ENCODE measurements around the gene EVA1C. TPM values are rescaled to one million over a fixed set of nuclear protein-coding genes. Genes with fewer than 3 reads are reported as not detected.

EVA1C gene
- total and polyA plus RNA-seq, 2 experiments from 2014 or later: 4.6 to 6.9 TPM

- Mint-ChIP-seq H3K4me1 (peaks cover 46% of the 10 kb centered on the region), H3K4me3 (no peak overlapping the region), H3K27me3 (ENCODE audit: insufficient read depth, low read depth, poor library complexity) (peaks cover 8% of the 10 kb centered on the region), H3K27ac (no peak overlapping the region), H3K36me3 (ENCODE audit: low read depth) (no peaks in the 10 kb centered on the region), H3K9me3 (no peaks in the 10 kb centered on the region)
- no peak overlapping the region for H3K4me3 ChIP-seq
- H3K79me2 ChIP-seq (replicated peaks; ENCODE audit: insufficient read depth): no peaks in the 10 kb centered on the region
- peaks cover 25% of the 10 kb centered on the region for H3K4me1 ChIP-seq (ENCODE audit: insufficient read depth)
- no peaks in the 10 kb centered on the region for H3K36me3 ChIP-seq (ENCODE audit: insufficient read depth)
- H3K9me2 ChIP-seq (ENCODE audit: insufficient read depth): no peaks in the 10 kb centered on the region; the same call in 1 of the 2 replicates
- ATAC-seq: no peak
- H3K27me3 ChIP-seq (ENCODE audit: insufficient read depth): no peaks in the 10 kb centered on the region
- H4K20me1 ChIP-seq (replicated peaks; ENCODE audit: insufficient read depth): no peaks in the 10 kb centered on the region
- H3K4me2 ChIP-seq: no peak overlapping the region
- DNase-seq (ENCODE audit: low spot score): no peak
- no peak overlapping the region for H2AFZ ChIP-seq
- H3K27ac ChIP-seq (ENCODE audit: low read depth): no peak overlapping the region
- H3F3A ChIP-seq (replicated peaks; ENCODE audit: low read depth): 0 out of 2 replicates have a peak, but pooled peaks cover 4% of the 10 kb centered on the region
- no peak for TF ChIP-seq NANOG (IDR thresholded peaks at IDR 0.05; ENCODE audit: borderline replicate concordance)
- no peak for TF ChIP-seq POLR2AphosphoS5 (IDR thresholded peaks at IDR 0.05; ENCODE audit: low read depth)
- TF ChIP-seq EZH2 (IDR thresholded peaks at IDR 0.05; ENCODE audit: low read depth, unreplicated experiment): no peak
- TF ChIP-seq ZNF462 (CRISPR knock-in tag; IDR thresholded peaks at IDR 0.05): no peak
- no peak for TF ChIP-seq REST (IDR thresholded peaks at IDR 0.05; ENCODE audit: unreplicated experiment)
- no peak for TF ChIP-seq ZNF331 (CRISPR knock-in tag; IDR thresholded peaks at IDR 0.05; ENCODE audit: low read depth)
- TF ChIP-seq ZNF114 (CRISPR knock-in tag; IDR thresholded peaks at IDR 0.05): no peak
- TF ChIP-seq EZH2phosphoT487 (IDR thresholded peaks at IDR 0.05; ENCODE audit: unreplicated experiment): no peak
These were observed 145.6 kb downstream of the EVA1C start for GRCh38 chr21:32558106-32558505.
